CD4-positive, alpha-beta T cell treated with Interleukin-21 for 1 hour (primary cell): Measurements from ENCODE around the gene UBE2J2.
"Not testable (repeated sequence)": the region's sequence is repeated elsewhere in the genome, so short reads cannot be mapped to it uniquely, and the experiment has no call there.

Source experiments
- DNase-seq: peaks from one replicate; pipeline ENCODE4 v3.0.0-alpha.2; 2020

UBE2J2 gene

DNA sequence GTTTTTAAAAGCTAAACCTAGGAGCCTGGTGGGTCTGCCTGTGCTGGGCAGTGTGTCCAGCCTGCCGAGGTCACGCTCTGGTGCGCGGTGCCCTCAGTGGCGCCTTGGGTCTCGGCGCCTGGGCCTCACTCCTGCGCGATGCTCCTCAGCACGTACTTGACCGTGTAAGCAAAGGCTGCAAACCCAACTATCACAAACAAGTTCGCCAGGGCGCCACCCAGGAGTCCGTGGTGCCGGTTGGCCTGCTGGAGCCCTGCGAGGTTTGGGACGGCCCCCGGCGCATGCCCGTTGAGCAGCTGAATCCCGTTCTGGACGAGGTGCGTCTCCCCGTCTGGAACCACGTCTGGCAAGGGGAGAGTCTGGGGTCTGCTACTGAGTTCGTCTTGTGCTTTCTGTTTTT lies 18.6 kb downstream of the UBE2J2 start:
- no peak for DNase-seq

DNA sequence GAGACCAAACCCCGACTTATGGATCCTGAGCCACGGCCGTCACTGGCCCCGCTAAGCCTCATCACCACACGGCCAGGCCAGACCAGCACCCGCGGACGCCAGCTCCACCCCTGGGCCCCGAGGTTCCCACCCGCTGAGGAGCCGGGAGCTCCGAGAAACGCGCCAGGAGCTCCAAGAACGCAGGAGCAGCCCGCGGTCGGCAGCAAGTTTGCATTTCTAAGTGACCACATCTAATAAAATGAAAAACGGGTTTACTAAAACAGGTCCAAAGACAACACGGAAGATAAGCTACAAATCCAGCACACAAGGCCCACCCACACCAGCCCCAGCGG lies 19.0 kb downstream of the UBE2J2 start:
- DNase-seq = no peak

DNA sequence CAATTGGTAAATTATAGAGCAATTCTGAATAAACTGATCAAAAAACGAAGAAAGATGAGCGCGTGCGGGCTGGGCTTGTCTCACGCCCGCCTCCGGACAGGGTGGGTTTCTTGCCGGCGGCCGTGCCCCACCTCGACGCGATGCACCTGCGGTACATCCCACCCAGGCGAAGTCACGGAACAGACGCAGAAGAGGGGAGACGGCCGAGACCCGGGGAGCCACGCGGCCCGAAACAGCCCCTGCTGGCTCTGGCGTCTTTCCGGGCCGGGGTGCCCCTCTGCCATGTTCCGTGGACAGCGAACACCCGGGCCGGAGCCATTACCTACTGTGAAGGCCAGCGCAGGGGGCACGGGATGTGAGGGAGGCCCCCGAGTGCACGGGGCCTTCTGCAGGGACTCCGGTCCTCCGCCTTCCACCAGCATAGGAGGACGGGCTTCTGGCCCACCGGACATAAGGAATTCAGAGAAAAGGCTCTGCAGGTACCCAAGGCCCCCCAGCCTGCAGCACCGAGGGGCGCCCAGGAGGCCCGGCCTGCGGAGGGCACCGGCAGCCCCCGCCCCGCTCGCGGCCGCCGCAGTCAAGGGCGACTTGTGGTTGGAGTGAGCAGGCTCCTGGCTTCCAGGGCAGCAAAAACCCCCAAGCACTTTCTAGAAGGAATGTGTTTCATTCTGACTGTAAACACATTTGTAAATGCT lies 19.5 kb downstream of the UBE2J2 start:
- no peak for DNase-seq

DNA sequence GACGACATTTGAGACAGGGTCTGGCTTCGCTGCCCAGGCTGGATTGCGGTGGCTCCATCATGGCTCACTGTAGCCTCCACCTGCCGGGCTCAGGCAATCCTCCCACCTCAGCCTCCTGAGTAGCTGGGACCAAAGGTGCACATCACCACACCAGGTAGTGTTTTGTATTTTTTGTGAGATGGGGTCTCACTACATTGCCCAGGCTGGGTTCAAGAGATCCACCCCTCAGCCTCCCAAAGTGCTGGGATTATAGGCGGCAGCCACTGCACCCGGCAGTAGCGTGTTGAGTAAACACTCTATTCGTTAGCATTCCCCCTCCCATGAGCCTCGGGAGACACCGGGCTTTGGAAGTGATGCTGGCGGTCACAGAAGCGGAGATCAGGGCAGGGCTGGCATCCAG lies 20.3 kb downstream of the UBE2J2 start:
- DNase-seq = no peak

DNA sequence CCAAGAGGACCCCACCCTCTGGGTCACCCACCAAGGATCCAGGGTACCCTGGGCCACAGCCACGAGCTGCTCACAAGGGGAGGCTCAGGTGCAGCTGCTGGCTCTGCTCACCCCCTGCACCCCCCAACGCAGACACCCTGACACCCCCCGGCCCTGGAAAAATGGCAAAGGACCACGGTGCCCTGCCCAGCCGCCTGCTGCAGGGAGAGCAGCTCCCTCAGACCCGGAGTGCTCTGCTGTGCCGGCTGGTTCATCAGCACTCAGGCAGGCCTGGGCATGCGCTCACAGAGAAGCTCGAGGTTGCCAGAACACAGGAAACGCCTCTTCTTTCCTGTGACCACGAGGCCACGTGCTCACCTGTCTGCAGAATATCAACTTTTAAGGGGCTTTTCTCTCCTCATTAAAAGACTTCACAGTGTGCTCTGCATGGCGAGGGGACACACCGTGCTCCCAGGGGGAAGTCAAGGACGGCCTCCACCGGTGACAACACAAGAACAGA lies 22.8 kb downstream of the UBE2J2 start:
- peak; percentile 69 for DNase-seq

DNA sequence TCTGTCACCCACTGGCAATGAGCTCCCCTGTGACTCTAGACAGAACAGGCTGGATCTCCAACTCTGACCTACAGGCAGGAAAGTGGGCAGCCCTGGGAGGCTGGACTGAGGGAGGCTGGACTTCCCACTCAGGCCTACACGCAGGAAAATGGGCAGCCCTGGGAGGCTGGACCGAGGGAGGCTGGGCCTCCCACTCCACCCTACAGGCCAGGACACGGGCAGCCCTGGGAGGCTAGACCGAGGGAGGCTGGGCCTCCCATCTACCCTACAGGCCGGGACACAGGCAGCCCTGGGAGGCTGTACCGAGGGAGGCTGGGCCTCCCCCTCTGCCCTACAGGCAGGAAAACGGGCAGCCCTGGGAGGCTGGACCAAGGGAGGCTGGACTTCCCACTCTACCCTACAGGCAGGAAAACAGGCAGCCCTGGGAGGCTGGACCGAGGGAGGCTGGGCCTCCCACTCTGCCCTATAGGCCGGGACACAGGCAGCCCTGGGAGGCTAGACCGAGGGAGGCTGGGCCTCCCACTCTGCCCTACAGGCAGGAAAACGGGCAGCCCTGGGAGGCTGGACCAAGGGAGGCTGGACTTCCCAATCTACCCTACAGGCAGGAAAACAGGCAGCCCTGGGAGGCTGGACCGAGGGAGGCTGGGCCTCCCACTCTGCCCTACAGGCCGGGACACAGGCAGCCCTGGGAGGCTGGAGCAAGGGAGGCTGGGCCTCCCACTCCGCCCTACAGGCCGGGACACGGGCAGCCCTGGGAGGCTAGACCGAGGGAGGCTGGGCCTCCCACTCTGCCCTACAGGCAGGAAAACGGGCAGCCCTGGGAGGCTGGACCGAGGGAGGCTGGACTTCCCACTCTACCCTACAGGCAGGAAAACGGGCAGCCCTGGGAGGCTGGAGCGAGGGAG lies 25.4 kb downstream of the UBE2J2 start:
- DNase-seq = not testable (repeated sequence)

DNA sequence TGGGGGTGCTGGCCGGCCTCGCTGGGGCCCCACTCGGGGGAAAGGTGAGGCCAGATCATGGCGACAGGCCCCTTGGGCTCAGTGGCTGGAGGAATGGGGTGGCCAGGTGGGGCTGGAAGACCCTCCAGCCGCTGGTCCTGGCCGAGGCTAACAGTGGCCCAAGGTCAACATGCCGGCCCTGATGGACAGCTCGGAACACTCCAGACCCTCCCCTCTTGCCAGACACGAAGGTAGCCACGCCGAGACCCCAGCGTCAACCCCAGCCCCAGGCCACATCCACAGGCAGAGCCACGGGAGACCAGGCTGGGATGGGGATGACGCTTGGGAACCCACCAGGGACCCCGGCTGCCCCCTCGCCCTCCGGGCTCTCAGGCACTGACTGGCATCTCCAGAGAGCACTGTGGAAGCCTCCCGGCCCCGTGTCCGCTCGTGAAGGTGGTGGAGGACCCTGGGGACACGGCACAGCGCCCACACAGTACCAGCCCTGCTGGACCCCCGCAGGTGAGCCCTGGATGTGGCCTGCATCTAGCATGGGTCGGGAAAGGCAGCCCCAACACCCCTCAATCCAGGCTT lies 26.2 kb downstream of the UBE2J2 start:
- no peak for DNase-seq

DNA sequence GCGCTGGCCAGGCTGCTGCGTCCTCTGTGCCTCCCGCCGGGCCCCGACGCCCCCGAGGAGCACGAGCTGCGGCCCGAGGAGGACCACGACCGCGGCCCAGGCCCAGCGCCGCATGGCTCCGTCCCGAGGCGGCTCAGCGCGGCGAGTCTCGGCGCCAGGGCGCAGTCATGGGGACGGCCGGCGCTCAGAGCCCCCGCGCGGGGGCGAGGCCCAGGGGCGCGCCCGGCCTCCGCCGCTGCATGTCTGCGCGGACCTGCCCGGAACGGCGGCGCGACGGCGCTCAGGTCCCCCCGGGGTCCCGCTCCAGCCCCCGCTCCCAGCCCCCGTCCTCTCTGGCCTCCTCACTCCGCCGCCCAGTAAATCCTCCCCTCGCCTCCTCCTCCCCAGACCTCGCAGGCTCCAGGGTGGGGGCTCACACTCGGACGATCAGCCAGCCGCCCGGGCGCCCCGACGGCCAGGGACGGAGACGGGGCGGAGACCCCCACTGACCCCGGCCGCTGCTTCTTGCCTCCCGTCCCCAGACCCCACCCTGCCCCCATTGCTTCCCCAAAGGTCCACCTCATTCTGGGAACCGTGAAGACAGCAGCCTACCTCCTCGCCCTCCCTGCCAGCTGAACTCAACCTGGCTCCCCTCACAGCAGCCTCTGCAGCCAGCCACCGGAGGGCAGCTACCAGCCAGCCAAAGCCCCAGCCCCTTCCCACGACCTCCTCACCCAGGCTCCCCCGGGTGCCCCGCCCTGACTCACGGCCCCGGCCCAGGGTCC lies 26.9 kb downstream of the UBE2J2 start, which contains the start of gene C1QTNF12:
TSS of gene C1QTNF12 (minus strand) at position 146 of the 764 bp plus-strand sequence. CDS start at position 114, 32 bp downstream.
- no peak for DNase-seq

DNA sequence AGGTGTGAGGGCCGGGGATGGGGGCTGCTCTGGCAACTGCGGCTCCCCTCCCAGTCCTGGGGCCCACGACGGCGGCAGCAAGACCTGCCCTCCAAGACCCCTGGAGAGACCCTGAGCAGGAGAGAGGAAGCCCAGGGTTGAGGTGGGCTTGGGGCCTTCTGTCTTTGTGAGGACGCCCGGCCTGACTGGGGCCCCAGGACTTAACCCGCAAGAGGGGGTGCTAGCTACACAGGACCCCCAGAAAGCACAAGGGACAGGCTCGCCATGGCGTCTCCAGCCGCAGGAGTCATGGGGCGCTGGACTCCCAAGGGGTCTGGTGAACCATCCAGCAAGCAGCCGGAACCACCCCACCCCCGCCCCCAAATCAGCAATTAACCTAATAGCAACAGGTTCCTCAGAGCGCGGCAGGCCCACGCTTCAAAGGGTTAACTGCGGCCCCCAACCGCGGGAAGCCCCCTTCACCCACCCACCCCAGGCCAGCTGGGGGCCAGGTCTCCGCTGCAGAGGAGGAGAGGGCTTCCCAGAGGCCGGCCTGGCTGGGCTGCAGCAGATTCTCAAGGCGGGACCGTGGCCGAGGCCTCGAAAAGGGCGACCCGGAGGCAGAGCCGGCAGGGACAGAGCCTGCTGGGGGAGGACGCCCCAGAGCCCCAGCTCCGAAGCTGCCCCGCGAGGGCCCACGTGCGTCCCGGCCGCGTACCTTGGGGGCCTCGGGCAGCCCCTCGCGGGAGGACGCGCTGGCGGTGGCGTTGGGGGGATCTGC lies 27.7 kb downstream of the UBE2J2 start:
- no peak for DNase-seq

DNA sequence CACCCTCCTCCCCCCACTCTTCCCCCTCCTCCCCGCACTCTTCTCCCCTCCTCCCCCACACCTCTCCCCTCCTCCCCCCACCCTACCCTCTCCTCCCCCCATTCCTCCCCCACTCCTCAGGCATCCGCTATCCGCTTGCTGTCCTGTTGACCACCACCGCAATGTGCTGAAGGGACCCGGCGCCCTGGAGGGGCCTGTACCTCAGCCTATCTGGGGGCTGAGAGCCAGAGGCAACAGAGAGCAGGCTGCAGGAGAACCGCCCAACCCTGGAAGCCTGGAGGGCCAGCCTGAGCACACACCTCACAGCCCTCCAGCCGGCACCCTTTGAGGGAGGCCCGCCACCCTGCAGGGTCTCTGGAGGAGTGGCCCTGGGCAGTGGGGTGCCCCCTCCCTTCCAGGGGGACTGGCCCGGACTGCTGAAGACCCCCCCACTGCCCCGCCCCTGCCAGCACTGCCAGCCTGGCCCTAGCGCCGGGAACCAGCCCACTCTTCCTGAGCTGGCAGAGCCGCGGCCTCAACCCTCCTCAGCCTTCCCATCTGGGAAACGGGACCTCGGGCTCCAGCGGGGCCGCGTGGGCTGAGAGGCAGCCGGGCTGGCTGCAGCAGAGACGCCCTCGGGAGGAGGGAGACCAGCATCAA lies 28.4 kb downstream of the UBE2J2 start:
- DNase-seq = no peak

DNA sequence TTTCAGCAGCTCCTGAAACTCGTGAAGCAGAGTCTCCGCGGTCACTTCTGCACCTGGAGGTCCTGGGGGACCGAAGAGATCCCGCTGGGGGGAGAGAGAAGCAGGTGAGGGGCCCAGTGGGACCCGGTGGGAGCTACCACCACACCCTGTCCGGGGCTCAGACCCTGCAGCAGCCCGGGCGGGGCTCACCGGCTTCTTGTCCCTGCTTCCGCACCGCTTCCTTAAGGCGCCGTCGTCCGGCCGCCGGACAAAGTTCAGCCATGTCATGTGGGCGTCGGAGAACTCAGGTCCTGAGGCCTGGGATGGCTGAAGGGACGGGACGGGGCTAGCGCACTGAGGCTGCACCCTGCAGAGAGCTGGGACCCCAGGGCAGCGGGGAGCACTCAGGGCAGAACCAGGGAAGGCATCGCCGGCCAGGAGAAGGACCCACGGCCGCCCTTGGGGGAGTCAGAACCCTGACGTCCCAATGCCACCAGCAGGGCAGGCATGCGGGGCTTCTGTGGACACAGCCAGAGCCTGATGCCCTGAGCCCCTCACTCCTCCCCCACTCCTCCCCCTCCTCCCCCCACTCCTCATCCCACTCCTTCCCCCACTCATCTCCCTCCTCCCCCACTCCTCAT lies 29.4 kb downstream of the UBE2J2 start:
- no peak for DNase-seq

DNA sequence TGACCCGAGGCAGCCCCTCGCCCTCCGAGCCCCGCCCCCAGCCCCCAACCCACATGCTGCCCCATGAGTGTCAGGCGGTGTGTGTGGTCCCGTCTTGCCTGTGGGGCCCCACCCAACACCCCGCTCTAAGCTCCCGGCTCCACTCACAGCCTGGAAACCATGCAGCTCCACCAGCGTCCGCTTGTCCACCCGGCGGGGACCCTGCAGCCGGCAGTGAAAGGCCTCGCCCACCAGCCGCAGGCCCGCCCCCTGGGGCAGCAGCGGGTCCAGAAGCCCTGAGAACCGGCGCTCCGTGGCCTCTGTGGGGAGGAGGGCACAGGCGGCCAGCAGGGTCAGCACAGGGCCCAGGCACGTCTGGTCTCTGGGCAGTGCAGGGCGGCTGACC lies 29.9 kb downstream of the UBE2J2 start:
- DNase-seq = no peak

DNA sequence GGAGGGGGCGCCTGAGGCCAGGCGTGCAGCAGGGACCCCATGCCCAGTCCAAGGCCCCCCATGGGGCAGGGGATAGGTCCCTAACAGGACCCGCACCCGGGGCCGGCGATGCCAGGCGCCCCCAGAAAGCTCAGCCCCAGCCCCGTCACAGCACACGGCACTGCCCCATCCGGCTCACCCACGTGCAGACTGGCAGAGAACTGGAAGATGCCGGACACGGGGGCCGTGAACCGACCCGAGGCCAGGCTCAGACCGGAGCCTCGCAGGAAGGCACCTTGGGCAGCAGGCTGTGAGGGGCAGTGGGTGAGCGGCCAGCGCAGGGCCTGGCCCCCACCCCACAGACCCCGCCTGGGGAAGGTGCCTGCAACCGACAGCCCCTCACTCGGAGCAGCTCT lies 30.4 kb downstream of the UBE2J2 start:
- DNase-seq = no peak

DNA sequence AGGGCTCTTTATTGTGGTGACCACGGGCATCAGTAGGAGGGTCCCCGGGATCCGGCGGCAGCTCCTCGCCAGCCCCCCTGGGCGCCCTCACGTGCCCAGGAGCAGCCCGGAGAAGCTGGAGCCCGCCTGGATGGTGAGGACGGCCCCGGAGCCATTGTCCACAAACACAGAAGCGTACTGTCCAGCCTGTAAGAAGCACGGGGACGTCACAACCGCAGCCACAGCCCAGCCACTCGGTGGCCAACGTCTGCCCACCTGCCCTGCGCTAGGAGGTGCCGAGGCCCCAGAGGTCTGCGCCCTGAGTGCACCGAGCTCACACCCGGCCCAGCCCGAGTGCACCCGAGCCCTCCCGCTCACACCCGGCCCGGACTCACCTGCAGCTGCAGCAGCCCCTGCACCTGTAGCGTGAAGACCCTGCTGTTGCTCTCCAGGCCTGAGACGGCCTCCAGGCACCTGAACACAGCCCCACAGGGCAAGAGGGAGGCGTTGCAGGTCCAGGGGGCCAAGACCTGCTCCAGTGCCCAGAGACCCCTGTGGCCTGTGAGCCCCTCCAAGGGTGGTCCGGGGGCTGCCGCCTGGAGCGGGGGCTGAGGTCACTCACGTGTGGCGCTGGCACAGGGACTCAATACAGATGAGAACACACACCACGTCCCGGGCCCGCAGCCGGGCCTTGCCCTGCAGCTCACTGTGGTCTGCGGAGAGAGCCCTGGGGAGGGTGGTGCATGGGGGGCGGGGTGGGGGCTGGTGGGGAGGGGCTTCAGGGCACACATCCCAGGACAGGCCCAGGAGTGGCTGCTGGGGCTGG lies 31.0 kb downstream of the UBE2J2 start:
- no peak for DNase-seq

DNA sequence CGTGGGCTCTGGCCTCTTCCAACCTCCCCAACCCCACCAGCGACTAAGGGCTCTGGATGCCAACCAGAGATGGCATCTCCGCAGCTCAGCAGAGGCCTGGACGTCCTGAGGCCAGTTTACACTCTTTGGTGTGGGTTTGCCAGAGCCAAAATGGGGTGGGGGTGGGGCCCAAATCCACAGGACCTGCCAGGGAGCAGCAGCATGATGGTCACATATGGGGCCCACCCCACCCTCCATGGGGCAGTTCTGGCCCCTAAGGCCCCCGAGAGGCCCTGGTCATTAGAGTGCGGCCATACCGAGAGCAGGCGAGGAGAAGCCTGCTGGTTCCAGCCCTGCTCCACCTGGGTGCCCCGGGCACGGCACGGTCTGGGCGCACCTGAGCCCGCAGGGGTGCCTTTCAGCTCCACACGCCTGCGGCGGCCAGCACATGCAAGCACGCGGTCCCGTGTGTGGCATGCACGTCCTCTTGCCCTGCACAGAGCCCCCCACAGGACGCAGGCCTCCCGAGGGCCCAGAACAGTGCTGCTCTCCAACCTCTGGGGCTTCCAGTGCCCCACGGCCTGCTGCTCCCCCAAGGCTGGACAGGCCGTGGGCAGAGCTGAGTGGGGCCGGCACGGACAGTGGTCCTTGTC lies 31.9 kb downstream of the UBE2J2 start:
- DNase-seq = no peak

DNA sequence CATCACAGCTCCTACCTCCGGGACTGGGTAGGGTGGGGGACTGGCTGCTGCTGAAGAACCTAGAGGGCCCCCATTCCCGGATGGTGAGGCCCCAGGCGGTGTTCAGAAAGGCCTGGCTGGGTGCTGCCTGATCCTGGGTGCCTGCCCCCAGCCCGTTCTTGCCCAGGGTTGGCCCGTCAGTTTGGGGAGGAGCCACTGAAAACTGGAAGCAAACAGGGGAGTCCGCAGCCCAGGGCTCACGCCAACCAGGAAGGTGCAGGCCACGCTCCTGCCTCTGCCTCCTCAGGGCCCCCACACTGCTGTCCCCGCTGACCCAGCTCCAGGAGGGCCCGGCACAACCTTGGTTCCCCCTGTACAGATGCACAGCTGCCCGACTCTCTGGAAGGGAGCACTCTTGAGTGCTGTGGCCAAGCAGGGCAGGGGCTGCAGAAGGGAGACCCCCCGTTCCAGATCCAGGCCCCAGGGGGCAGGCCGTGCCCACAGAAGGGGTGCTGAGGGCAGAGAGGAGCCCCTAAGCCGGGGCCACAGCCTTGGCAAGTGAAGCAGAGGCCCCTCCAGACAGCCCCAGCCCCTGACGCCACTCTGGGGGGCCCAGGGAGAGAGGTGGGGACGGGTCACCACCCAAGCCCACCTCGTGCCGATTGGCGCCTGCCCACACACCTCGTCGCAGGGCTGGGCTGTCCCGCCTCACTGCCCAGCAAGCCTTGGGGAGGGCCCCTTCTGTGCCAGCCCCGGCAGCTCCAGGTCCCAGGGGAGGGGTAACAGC lies 32.6 kb downstream of the UBE2J2 start:
- DNase-seq = no peak

DNA sequence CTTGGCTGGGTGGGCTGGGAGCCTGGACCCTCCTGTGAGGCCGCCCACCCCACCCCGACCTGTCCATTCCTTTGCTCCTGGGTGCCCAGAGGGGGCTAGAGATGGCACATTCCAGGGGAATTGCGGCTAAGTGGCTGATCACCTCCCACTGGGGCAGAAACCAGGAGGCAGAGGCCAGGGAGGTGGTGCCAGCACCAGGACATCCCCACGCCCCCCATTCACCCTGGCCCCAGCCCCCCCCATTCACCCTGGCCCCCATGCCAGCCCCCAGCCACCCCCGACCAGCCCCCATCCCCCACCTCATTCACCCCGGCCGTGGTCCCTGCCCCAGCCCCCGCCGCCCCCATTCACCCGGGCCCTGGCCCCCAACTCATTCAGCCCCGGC lies 33.3 kb downstream of the UBE2J2 start:
- no peak for DNase-seq

DNA sequence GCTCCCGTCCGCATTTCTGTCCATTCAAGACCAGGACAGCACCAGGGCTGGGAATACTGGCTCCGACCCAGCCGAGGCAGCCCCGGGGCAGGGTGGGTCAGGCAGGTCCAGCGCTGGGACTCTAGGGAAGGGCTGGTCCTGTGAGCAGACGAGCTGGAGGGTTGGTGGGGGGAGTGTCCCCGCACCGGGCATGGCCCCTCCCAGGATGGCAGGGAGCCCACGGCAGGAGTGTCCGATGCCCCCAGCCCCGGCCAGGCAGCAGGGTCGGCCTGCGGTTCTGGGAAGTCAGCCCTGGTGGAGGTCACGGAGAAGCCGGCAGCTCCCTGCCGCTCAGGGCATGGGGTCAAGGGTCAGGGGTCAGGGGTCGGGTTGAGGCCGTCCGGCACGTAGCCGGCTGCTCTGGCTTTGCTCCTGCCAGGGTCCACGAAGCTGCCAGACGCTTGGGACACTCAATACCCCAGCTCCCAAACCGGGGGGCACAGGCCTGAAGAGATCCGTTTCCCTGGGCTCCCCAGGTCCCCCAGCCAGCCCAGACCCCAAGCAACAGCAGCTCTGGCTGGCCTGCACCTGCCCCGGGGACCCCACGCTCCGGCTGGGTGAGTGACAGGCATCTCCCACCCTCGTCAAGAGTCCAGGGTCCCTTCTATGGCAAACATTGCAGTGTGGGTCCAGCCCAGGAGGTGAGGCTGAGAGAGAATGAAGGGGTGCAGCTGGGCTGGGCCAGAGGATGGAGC lies 33.9 kb downstream of the UBE2J2 start:
- DNase-seq = no peak
